Hepatocyte (in vitro differentiated cells): ENCODE measurements around the gene ARR3. TPM values are rescaled to one million over a fixed set of nuclear protein-coding genes. Genes with fewer than 3 reads are reported as not detected.

Experiments
- DNase-seq: peaks from one replicate; pipeline ENCODE4 v3.0.0-alpha.2; 2016; ENCODE audit warnings: low spot score
- H2AFZ ChIP-seq: fragments of 200-600 bp; sonication (generic); 2 replicates; pipeline ENCODE4 v1.6.0; 2016; ENCODE audit warnings: antibody characterized with exemption, mild to moderate bottlenecking
- H3K27ac ChIP-seq: fragments of 200-600 bp; sonication (generic); 2 replicates; pipeline ENCODE4 v1.5.1; 2016; ENCODE audit warnings: mild to moderate bottlenecking
- H3K27me3 ChIP-seq: fragments of 200-600 bp; sonication (generic); 2 replicates; pipeline ENCODE4 v1.6.1; 2016
- H3K36me3 ChIP-seq: fragments of 200-600 bp; sonication (generic); replicated peaks from 2 replicates; pipeline ENCODE4 v1.5.1; 2016; ENCODE audit warnings: low read depth; ENCODE audit not compliant: insufficient read depth
- H3K4me1 ChIP-seq: fragments of 200-600 bp; sonication (generic); 2 replicates; pipeline ENCODE4 v1.5.1; 2016; ENCODE audit warnings: mild to moderate bottlenecking, moderate library complexity; ENCODE audit not compliant: insufficient read depth
- H3K4me2 ChIP-seq: fragments of 200-600 bp; sonication (generic); 2 replicates; pipeline ENCODE4 v1.6.0; 2016
- H3K4me3 ChIP-seq: fragments of 200-600 bp; sonication (generic); 2 replicates; pipeline ENCODE4 v1.5.1; 2016; ENCODE audit warnings: mild to moderate bottlenecking
- H3K79me2 ChIP-seq: fragments of 200-600 bp; sonication (generic); 2 replicates; pipeline ENCODE4 v1.6.0; 2017; ENCODE audit warnings: mild to moderate bottlenecking
- H3K9me2 ChIP-seq: fragments of 200-600 bp; sonication (generic); replicated peaks from 2 replicates; pipeline ENCODE4 v1.6.0; 2017; ENCODE audit warnings: mild to moderate bottlenecking; ENCODE audit not compliant: insufficient read depth
- H3K9me3 ChIP-seq: fragments of 200-600 bp; sonication (generic); 2 replicates; pipeline ENCODE4 v1.5.1; 2016; ENCODE audit warnings: low read depth, mild to moderate bottlenecking
- H4K20me1 ChIP-seq: fragments of 200-600 bp; sonication (generic); 2 replicates; pipeline ENCODE4 v1.6.0; 2016; ENCODE audit warnings: mild to moderate bottlenecking; ENCODE audit not compliant: insufficient read depth, poor library complexity, severe bottlenecking
- CTCF ChIP-seq: fragments of 200-600 bp; sonication (generic); IDR thresholded peaks from 2 replicates; pipeline ENCODE4 v1.5.1; 2016; ENCODE audit warnings: antibody characterized with exemption, mild to moderate bottlenecking; ENCODE audit not compliant: poor library complexity
- EZH2 ChIP-seq: fragments of 200-600 bp; sonication (generic); IDR thresholded peaks from 2 replicates; pipeline ENCODE4 v1.6.1; 2016; ENCODE audit warnings: antibody characterized with exemption, mild to moderate bottlenecking, borderline replicate concordance
- EZH2phosphoT487 ChIP-seq: fragments of 200-600 bp; sonication (generic); IDR thresholded peaks from one replicate; pipeline ENCODE4 v1.6.1; 2018; ENCODE audit warnings: antibody characterized with exemption, mild to moderate bottlenecking, low read depth, moderate library complexity; ENCODE audit not compliant: unreplicated experiment, severe bottlenecking
- WGBS: methylation state at CpG from one replicate; pipeline ENCODE4 v1.1.6; 2016; ENCODE audit warnings: low lambda C conversion rate; ENCODE audit errors: missing lambda C conversion rate; 5-methylcytosine and 5-hydroxymethylcytosine counted together
- polyA plus RNA-seq: library from polyadenylated mRNA; unstranded; fragments of >200 nt; fragmentation: Nextera tagmentation; extraction: Ambion mirVana; gene quantifications from 2 replicates; pipeline ENCODE4 v1.2.1, GENCODE V29; 2016
- total RNA-seq: library from RNA; depleted of rRNA; stranded (reverse); fragments of >200 nt; gene quantifications from 2 replicates; pipeline ENCODE4 v1.2.3, GENCODE V29; 2014

The ARR3 gene
- total and polyA plus RNA-seq, 2 experiments from 2014 or later = not detected

GRCh38 chrX:70255452-70255851 lies 12.7 kb upstream of the ARR3 start:
- Histone ChIP-seq H3K4me2 (no peak overlapping the region), H3K79me2 (no peaks in the 10 kb centered on the region), H3K9me2 (no peaks in the 10 kb centered on the region), H4K20me1 (no peaks in the 10 kb centered on the region), H3K4me1 (peaks cover 12% of the 10 kb centered on the region), H2AFZ (no peak overlapping the region), H3K27me3 (no peaks in the 10 kb centered on the region), H3K9me3 (no peaks in the 10 kb centered on the region), H3K27ac (peak overlapping the region; percentile 78), H3K36me3 (no peaks in the 10 kb centered on the region), H3K4me3 (no peak overlapping the region)
- 66% methylated on average over 2 of the region's 2 CpGs for WGBS
- DNase-seq = no peak
- TF ChIP-seq CTCF (no peak), EZH2phosphoT487 (no peak), EZH2 (no peak)

GRCh38 chrX:70257423-70258288 lies 10.5 kb upstream of the ARR3 start:
- 57% methylated on average over 5 of the region's 5 CpGs for WGBS
- peaks cover 14% of the 10 kb centered on the region for H3K4me1 ChIP-seq
- H4K20me1 ChIP-seq = no peaks in the 10 kb centered on the region
- peak; percentile 37 for DNase-seq
- H3K9me2 ChIP-seq = no peaks in the 10 kb centered on the region
- no peaks in the 10 kb centered on the region for H3K9me3 ChIP-seq
- no peaks in the 10 kb centered on the region for H3K36me3 ChIP-seq
- H3K4me2 ChIP-seq = no peak overlapping the region
- H2AFZ ChIP-seq = no peak overlapping the region
- TF ChIP-seq EZH2phosphoT487 = no peak
- no peak for TF ChIP-seq EZH2
- TF ChIP-seq CTCF = no peak
- H3K79me2 ChIP-seq = no peaks in the 10 kb centered on the region
- no peak overlapping the region for H3K4me3 ChIP-seq
- H3K27me3 ChIP-seq = no peaks in the 10 kb centered on the region
- peak overlapping the region; percentile 78 for H3K27ac ChIP-seq

GRCh38 chrX:70260104-70260503 lies 8.0 kb upstream of the ARR3 start, which contains the start of gene P2RY4:
TSS of gene P2RY4 (minus strand) at chrX:70260204. CDS start at chrX:70259624, 580 bp downstream.
- H3K4me3 ChIP-seq = no peak within 1 kb of the TSS
- H3K9me3 ChIP-seq = no peaks in the 10 kb centered on the region
- no peak within 1 kb of the TSS for H3K27ac ChIP-seq
- H3K4me1 ChIP-seq = peaks cover 10% of the 10 kb centered on the region
- no peak within 1 kb of the TSS for H3K4me2 ChIP-seq
- no peaks in the 10 kb centered on the region for H3K79me2 ChIP-seq
- 61% methylated on average over 4 of the region's 4 CpGs for WGBS
- H3K36me3 ChIP-seq = no peaks in the 10 kb centered on the region
- no peak for TF ChIP-seq EZH2phosphoT487
- no peak for TF ChIP-seq EZH2
- TF ChIP-seq CTCF = no peak
- H3K9me2 ChIP-seq = no peaks in the 10 kb centered on the region
- no peaks in the 10 kb centered on the region for H3K27me3 ChIP-seq
- DNase-seq = no peak
- H4K20me1 ChIP-seq = no peaks in the 10 kb centered on the region
- no peak within 1 kb of the TSS for H2AFZ ChIP-seq
